Measurements from ENCODE around the gene HINT3. TPM values are rescaled to one million over a fixed set of nuclear protein-coding genes. Genes with fewer than 3 reads are reported as not detected.

The HINT3 gene
- polyA plus RNA-seq, 1 donor (not counting 4 experiments of a cell fraction or from before 2014, with no cell fraction given): 3.9 TPM

GRCh38 chr6:125989631-125990030 lies 33.1 kb downstream of the HINT3 start:
- Histone ChIP-seq H3K9ac (ENCODE audit: control insufficient read depth, extremely low read depth, insufficient read depth, low read length) (no peak overlapping the region), H3K36me3 (ENCODE audit: control insufficient read depth in 2 of 2, extremely low read depth in 1 of 2, insufficient read depth in 2 of 2, low read length in 2 of 2) (no peaks in the 10 kb centered on the region), H3K4me3 (ENCODE audit: control insufficient read depth in 2 of 3, extremely low read depth in 1 of 3, insufficient read depth in 2 of 3, low read depth in 1 of 3, low read length in 3 of 3) (no peak overlapping the region), H2AFZ (ENCODE audit: control insufficient read depth, low read length) (no peak overlapping the region), H3K4me1 (ENCODE audit: control insufficient read depth, extremely low read depth, insufficient read depth, low read length) (peaks cover 20% of the 10 kb centered on the region), H3K9me1 (ENCODE audit: control insufficient read depth, extremely low read depth, insufficient read depth, low read length) (peaks cover 2% of the 10 kb centered on the region), H4K20me1 (ENCODE audit: control insufficient read depth, extremely low read depth, insufficient read depth, low read length) (peaks cover 3% of the 10 kb centered on the region), H3K27ac (ENCODE audit: control insufficient read depth, insufficient read depth, low read length) (no peak overlapping the region), H3K9me3 (ENCODE audit: control insufficient read depth, low read depth, low read length) (no peaks in the 10 kb centered on the region), H3K79me2 (ENCODE audit: control insufficient read depth, insufficient read depth, low read length) (peaks cover 55% of the 10 kb centered on the region), H3K4me2 (ENCODE audit: control insufficient read depth, extremely low read depth, insufficient read depth, low read depth, low read length) (peak overlapping the region; percentile 2), H3K27me3 (ENCODE audit: control insufficient read depth, extremely low read depth, insufficient read depth, low read length) (no peaks in the 10 kb centered on the region)
- no peak for FAIRE-seq
- no peak for DNase-seq (ENCODE audit: low read depth, low spot score)
- no peak for TF ChIP-seq EZH2 (IDR thresholded peaks at IDR 0.05; ENCODE audit: low read length)
- TF ChIP-seq, protein P1, sequence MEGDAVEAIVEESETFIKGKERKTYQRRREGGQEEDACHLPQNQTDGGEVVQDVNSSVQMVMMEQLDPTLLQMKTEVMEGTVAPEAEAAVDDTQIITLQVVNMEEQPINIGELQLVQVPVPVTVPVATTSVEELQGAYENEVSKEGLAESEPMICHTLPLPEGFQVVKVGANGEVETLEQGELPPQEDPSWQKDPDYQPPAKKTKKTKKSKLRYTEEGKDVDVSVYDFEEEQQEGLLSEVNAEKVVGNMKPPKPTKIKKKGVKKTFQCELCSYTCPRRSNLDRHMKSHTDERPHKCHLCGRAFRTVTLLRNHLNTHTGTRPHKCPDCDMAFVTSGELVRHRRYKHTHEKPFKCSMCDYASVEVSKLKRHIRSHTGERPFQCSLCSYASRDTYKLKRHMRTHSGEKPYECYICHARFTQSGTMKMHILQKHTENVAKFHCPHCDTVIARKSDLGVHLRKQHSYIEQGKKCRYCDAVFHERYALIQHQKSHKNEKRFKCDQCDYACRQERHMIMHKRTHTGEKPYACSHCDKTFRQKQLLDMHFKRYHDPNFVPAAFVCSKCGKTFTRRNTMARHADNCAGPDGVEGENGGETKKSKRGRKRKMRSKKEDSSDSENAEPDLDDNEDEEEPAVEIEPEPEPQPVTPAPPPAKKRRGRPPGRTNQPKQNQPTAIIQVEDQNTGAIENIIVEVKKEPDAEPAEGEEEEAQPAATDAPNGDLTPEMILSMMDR (optimal IDR thresholded peaks at IDR 0.05 in 1 of 3, IDR thresholded peaks at IDR 0.05 in 1 of 3, conservative IDR thresholded peaks at IDR 0.05 in 1 of 3; ENCODE audit: extremely low read depth in 1 of 3, insufficient read depth in 2 of 3, low read length in 3 of 3): no peak
- dilution Hi-C loops (cut with MboI; ENCODE audit: extremely low pct_ligation_motif_present, low sequenced_read_pairs): no loop called here

DNA sequence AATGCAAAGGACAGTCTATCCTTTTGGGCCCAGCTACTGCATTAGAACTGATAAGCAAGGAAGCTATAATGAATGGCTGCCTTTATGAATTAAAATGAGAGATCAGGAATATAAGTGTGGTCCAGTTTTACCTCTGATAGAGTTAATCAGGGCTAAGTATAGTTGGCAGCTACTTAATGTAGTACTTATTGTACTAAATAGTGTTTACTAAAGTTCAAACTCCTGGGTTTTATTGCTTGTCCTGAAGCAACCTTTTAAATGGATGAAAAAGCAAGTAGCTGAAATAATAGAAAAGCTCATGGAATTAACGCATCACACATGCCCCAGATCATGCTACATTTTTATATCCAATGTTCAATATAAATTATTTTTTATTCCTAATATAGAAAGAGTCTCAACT lies 35.1 kb downstream of the HINT3 start:
- no peak overlapping the region for H3K4me2 ChIP-seq (ENCODE audit: control insufficient read depth, extremely low read depth, insufficient read depth, low read depth, low read length)
- H3K79me2 ChIP-seq (ENCODE audit: control insufficient read depth, insufficient read depth, low read length): peaks cover 49% of the 10 kb centered on the region
- dilution Hi-C loops (cut with MboI; ENCODE audit: extremely low pct_ligation_motif_present, low sequenced_read_pairs): no loop called here
- H4K20me1 ChIP-seq (ENCODE audit: control insufficient read depth, extremely low read depth, insufficient read depth, low read length): peaks cover 7% of the 10 kb centered on the region
- no peak overlapping the region for H3K27ac ChIP-seq (ENCODE audit: control insufficient read depth, insufficient read depth, low read length)
- no peaks in the 10 kb centered on the region for H3K36me3 ChIP-seq (ENCODE audit: control insufficient read depth in 2 of 2, extremely low read depth in 1 of 2, insufficient read depth in 2 of 2, low read length in 2 of 2)
- H3K9me1 ChIP-seq (ENCODE audit: control insufficient read depth, extremely low read depth, insufficient read depth, low read length): no peaks in the 10 kb centered on the region
- H2AFZ ChIP-seq (ENCODE audit: control insufficient read depth, low read length): no peak overlapping the region
- DNase-seq (ENCODE audit: low read depth, low spot score) (no peak), FAIRE-seq (no peak)
- no peaks in the 10 kb centered on the region for H3K9me3 ChIP-seq (ENCODE audit: control insufficient read depth, low read depth, low read length)
- TF ChIP-seq, protein P1 (optimal IDR thresholded peaks at IDR 0.05 in 1 of 3, IDR thresholded peaks at IDR 0.05 in 1 of 3, conservative IDR thresholded peaks at IDR 0.05 in 1 of 3; ENCODE audit: extremely low read depth in 1 of 3, insufficient read depth in 2 of 3, low read length in 3 of 3): no peak
- no peak for TF ChIP-seq EZH2 (IDR thresholded peaks at IDR 0.05; ENCODE audit: low read length)
- no peak overlapping the region for H3K9ac ChIP-seq (ENCODE audit: control insufficient read depth, extremely low read depth, insufficient read depth, low read length)
- no peak overlapping the region for H3K4me3 ChIP-seq (ENCODE audit: control insufficient read depth in 2 of 3, extremely low read depth in 1 of 3, insufficient read depth in 2 of 3, low read depth in 1 of 3, low read length in 3 of 3)
- no peaks in the 10 kb centered on the region for H3K27me3 ChIP-seq (ENCODE audit: control insufficient read depth, extremely low read depth, insufficient read depth, low read length)
- peaks cover 13% of the 10 kb centered on the region for H3K4me1 ChIP-seq (ENCODE audit: control insufficient read depth, extremely low read depth, insufficient read depth, low read length)

All from keratinocyte (primary cell).